ENCODE measurements around the gene ECT2. TPM values are rescaled to one million over a fixed set of nuclear protein-coding genes. Genes with fewer than 3 reads are reported as not detected.

Gene ECT2
- total RNA-seq, 4 donors from 2014 or later = 4.1 to 23.3 (median 13.2) TPM

- peak; percentile 23 for DNase-seq
- no peaks in the 10 kb centered on the region for H3K9me3 ChIP-seq
- peaks cover 0 to 57% (median 22%) of the 10 kb centered on the region in 4 donors for H3K4me1 ChIP-seq
- peak overlapping the region; percentile 89 to 93 (median 90) for H3K27ac ChIP-seq
- H3K4me3 ChIP-seq = peak overlapping the region in 3 of 4 donors; percentile 56 to 67 (median 64)
- intact Hi-C loops (cut with DNase I; ENCODE audit: low total_unique reads) (no loop called here), in situ Hi-C loops (cut with MboI; ENCODE audit: low pct_ligation_motif_present in 1 of 4, low pct_unique_long_range_greater_than_20kb in 1 of 4, low sequenced_read_pairs in 3 of 4) (no loop called here)
- H3K27me3 ChIP-seq = no peaks in the 10 kb centered on the region
- H3K36me3 ChIP-seq = no peaks in the 10 kb centered on the region
- 54 to 63% methylated on average over 2 of the region's 2 CpGs for WGBS, 2 donors (ENCODE audit: low coverage in 1 of 2)
- TF ChIP-seq POLR2A (IDR thresholded peaks at IDR 0.05) = peak; percentile 39
- TF ChIP-seq, protein P1, sequence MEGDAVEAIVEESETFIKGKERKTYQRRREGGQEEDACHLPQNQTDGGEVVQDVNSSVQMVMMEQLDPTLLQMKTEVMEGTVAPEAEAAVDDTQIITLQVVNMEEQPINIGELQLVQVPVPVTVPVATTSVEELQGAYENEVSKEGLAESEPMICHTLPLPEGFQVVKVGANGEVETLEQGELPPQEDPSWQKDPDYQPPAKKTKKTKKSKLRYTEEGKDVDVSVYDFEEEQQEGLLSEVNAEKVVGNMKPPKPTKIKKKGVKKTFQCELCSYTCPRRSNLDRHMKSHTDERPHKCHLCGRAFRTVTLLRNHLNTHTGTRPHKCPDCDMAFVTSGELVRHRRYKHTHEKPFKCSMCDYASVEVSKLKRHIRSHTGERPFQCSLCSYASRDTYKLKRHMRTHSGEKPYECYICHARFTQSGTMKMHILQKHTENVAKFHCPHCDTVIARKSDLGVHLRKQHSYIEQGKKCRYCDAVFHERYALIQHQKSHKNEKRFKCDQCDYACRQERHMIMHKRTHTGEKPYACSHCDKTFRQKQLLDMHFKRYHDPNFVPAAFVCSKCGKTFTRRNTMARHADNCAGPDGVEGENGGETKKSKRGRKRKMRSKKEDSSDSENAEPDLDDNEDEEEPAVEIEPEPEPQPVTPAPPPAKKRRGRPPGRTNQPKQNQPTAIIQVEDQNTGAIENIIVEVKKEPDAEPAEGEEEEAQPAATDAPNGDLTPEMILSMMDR (IDR thresholded peaks at IDR 0.05) = no peak
- no peak for TF ChIP-seq EP300 (IDR thresholded peaks at IDR 0.05; ENCODE audit: low read depth)
- peak in 2 of 3 donors; percentile 45 to 59 for TF ChIP-seq POLR2AphosphoS5 (IDR thresholded peaks at IDR 0.05)
Measured at GRCh38 chr3:172708921-172709773, 41.4 kb upstream of the ECT2 start.

DNA sequence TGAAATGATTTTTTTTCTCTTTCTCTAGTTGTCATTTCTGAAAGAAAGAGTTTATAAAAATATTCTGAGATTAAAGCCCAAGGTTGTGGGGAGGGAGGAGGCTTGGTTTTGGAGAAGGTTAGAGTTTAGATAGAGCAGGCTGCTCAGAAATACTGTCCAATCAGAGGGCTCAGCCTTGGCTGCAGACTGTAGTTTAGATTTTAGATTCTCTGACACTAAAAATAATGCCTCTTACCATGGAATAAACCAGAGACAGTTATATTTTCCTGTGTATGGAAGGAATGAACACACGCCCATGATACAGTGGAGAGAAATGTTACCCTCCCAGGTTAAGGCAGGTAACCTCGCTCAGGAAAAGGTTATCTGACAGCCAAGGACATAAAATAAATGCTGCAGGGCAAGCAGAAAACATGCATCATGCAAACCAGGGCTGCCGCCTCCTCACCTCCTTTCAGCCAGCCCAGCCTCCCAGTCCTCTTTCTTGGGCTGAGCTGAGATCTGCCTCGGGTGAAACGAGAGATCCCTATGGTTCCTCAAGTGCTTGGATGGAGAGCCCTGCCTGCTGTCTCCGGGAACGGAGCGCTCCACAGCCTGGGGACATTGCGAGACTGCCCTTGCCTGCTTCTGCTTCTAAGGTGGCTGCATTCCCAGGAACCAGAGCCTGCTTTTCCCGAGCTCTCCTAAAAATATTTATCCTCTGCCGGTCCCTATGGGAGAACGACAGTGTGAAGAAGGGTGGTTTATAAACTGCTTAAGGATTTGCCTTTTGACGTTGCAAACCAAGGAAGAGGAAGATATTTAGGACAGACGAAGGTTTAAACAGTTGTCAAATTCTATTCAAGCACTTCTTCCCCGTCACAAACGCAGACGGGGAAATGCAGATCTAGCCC lies 40.5 kb upstream of the ECT2 start:
- Histone ChIP-seq H3K36me3 (no peaks in the 10 kb centered on the region), H3K4me1 (peaks cover 0 to 49% (median 22%) of the 10 kb centered on the region in 4 donors), H3K4me3 (peak overlapping the region; percentile 51 to 67 (median 60)), H3K27me3 (no peaks in the 10 kb centered on the region), H3K9me3 (no peaks in the 10 kb centered on the region), H3K27ac (peak overlapping the region; percentile 89 to 93 (median 90))
- 1 to 2% methylated on average over 6 to 17 of the region's 17 CpGs for WGBS, 2 donors (ENCODE audit: low coverage in 1 of 2)
- intact Hi-C loops (cut with DNase I; ENCODE audit: low total_unique reads) (no loop called here), in situ Hi-C loops (cut with MboI; ENCODE audit: low pct_ligation_motif_present in 1 of 4, low pct_unique_long_range_greater_than_20kb in 1 of 4, low sequenced_read_pairs in 3 of 4) (no loop called here)
- DNase-seq = peak; percentile 41
- no peak for TF ChIP-seq EP300 (IDR thresholded peaks at IDR 0.05; ENCODE audit: low read depth)
- TF ChIP-seq, protein P1 (IDR thresholded peaks at IDR 0.05) = no peak
- peak in 2 of 3 donors; percentile 8 to 16 for TF ChIP-seq POLR2AphosphoS5 (IDR thresholded peaks at IDR 0.05)
- TF ChIP-seq POLR2A (IDR thresholded peaks at IDR 0.05) = peak; percentile 33

DNA sequence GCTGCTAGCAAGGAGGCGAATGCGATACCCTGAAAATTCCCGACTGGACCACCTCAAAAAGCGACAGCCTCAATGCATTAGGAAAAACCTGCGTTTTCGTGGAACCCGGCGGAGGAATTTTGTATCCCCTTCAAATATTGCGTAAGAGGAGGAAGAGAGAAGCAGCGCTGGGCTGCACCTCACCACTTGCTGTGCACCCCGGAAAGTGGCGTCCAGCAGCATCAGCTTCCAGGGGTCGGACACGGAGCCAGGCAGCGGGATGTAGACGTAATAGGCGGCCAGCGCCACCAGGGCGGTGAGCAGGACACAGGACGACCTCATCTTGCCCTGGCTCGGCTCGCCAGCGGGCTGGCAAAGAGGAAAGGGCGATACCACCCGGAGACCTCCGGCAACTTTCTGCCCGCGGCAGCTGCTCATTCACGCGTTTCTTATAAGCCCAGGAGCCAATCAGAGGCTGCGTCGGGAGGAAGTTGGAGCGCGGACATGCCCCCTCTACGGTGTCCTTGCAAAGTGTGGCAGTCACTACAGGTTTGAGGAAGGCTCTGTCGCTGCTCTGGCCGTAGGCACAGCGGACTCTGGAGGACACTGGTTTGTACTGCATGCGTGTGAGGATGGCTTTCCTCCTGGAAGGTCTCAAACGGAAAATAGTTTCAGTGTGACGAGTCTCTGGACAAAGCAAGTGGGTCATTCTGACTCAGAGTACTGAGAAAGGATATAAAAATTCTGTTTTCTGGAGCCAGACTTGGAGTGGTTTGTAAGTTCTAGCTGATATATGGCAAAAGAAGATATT lies 39.7 kb upstream of the ECT2 start, which contains the start of gene NCEH1:
TSS of gene NCEH1 (minus strand) at position 404 of the 790 bp plus-strand sequence. CDS start at position 321, 83 bp downstream.
- Histone ChIP-seq H3K4me1 (peaks cover 0 to 42% (median 22%) of the 10 kb centered on the region in 4 donors), H3K9me3 (no peaks in the 10 kb centered on the region), H3K27me3 (no peaks in the 10 kb centered on the region), H3K4me3 (peak within 1 kb of the TSS; percentile 51 to 67 (median 60)), H3K27ac (peak within 1 kb of the TSS; percentile 89 to 93 (median 90)), H3K36me3 (no peaks in the 10 kb centered on the region)
- WGBS, 2 donors (ENCODE audit: low coverage in 1 of 2) = 0 to 1% methylated on average over 3 to 26 of the region's 41 CpGs
- intact Hi-C loops (cut with DNase I; ENCODE audit: low total_unique reads) (no loop called here), in situ Hi-C loops (cut with MboI; ENCODE audit: low pct_ligation_motif_present in 1 of 4, low pct_unique_long_range_greater_than_20kb in 1 of 4, low sequenced_read_pairs in 3 of 4) (no loop called here)
- TF ChIP-seq EP300 (IDR thresholded peaks at IDR 0.05; ENCODE audit: low read depth) (no peak), POLR2AphosphoS5 (IDR thresholded peaks at IDR 0.05) (peak; percentile 93 to 97 (median 96)), POLR2A (IDR thresholded peaks at IDR 0.05) (peak; percentile 97)
- TF ChIP-seq, protein P1 (IDR thresholded peaks at IDR 0.05) = peak; percentile 77 to 95 (median 83)
- peak; percentile 93 for DNase-seq

Measured in transverse colon (tissue), 4 donors.